Caco-2 (cell line): Measurements from ENCODE around the gene SMARCD1. TPM values are rescaled to one million over a fixed set of nuclear protein-coding genes. Genes with fewer than 3 reads are reported as not detected.
A peak's percentile ranks its signal among the peaks of the same experiment; 100 is the strongest.

Experiments
- BruUV-seq: library from RNA; stranded (reverse); fragments of 400-500 nt; replicated peaks from 2 replicates; lab custom pipeline; 2021; lab: Mats Ljungman, UMichigan
- CTCF ChIA-PET: fragments of 300-600 bp; sonication (Branson Sonifier 250); formaldehyde crosslinking; loops from one replicate; lab custom pipeline; 2022; ENCODE audit warnings: antibody characterized with exemption; lab: Charles Lee
- POLR2A ChIA-PET: fragments of 300-600 bp; sonication (Branson Sonifier 250); formaldehyde crosslinking; loops from one replicate; lab custom pipeline; 2022; ENCODE audit warnings: antibody characterized with exemption; lab: Charles Lee
- DNase-seq, 2 experiments: peaks; one replicate each; pipeline versions ENCODE4 v3.0.0 to v3.0.0-alpha.2; 2020 to 2022
- H3K27me3 ChIP-seq: replicated peaks from 2 replicates; pipeline ENCODE4 v1.6.0; 2011; ENCODE audit warnings: low read length; ENCODE audit not compliant: control insufficient read depth, insufficient read depth
- H3K36me3 ChIP-seq: 2 replicates; pipeline ENCODE4 v1.5.1; 2011; ENCODE audit warnings: low read length; ENCODE audit not compliant: control insufficient read depth, insufficient read depth
- H3K4me1 ChIP-seq: fragments of 250-450 bp; sonication (Bioruptor Pico); 2 replicates; pipeline ENCODE4 v1.5.1; 2020; ENCODE audit warnings: mild to moderate bottlenecking
- H3K4me3 ChIP-seq: 2 replicates; pipeline ENCODE4 v1.5.1; 2011; ENCODE audit warnings: low read depth, mild to moderate bottlenecking, control low read depth, low read length
- H3K9me3 ChIP-seq: fragments of 250-450 bp; sonication (Bioruptor Pico); 2 replicates; pipeline ENCODE4 v1.5.1; 2020; ENCODE audit warnings: mild to moderate bottlenecking, moderate library complexity
- H3K27ac Mint-ChIP-seq: one replicate; pipeline ENCODE4 v1.8.0; 2022; ENCODE audit warnings: mixed read lengths; ENCODE audit not compliant: unreplicated experiment
- H3K27me3 Mint-ChIP-seq: one replicate; pipeline ENCODE4 v1.8.0; 2022; ENCODE audit warnings: mixed read lengths; ENCODE audit not compliant: insufficient read depth, unreplicated experiment
- H3K36me3 Mint-ChIP-seq: one replicate; pipeline ENCODE4 v1.8.0; 2022; ENCODE audit warnings: mild to moderate bottlenecking, mixed read lengths; ENCODE audit not compliant: insufficient read depth, unreplicated experiment
- H3K4me1 Mint-ChIP-seq: one replicate; pipeline ENCODE4 v1.8.0; 2022; ENCODE audit warnings: low read depth, mixed read lengths; ENCODE audit not compliant: unreplicated experiment
- H3K4me3 Mint-ChIP-seq: one replicate; pipeline ENCODE4 v1.8.0; 2022; ENCODE audit warnings: mild to moderate bottlenecking, moderate library complexity, mixed read lengths; ENCODE audit not compliant: unreplicated experiment
- H3K9me3 Mint-ChIP-seq: one replicate; pipeline ENCODE4 v1.8.0; 2022; ENCODE audit warnings: mixed read lengths; ENCODE audit not compliant: unreplicated experiment
- CTCF ChIP-seq, 2 experiments: fragments of 200-600 bp in 1 of 2; IDR thresholded peaks; 1 replicate in 1 of 2; 2 replicates in 1 of 2; pipeline versions ENCODE4 v1.5.1 to v1.8.0; 2011 to 2022; ENCODE audit warnings: antibody characterized with exemption in 1 of 2, control low read depth in 1 of 2, inconsistent platforms in 1 of 2, low read depth in 1 of 2, low read length in 1 of 2, mild to moderate bottlenecking in 1 of 2, moderate library complexity in 1 of 2; ENCODE audit not compliant: insufficient read depth in 1 of 2, severe bottlenecking in 1 of 2, unreplicated experiment in 1 of 2
- intact Hi-C: fragments of 100-400 bp; cut with micrococcal nuclease; formaldehyde crosslinking; loops from one replicate; pipeline ENCODE4 v1.10.0; 2022; ENCODE audit not compliant: unreplicated experiment
- total RNA-seq: library from RNA; stranded (reverse); gene quantifications from 2 replicates; pipeline ENCODE4 v1.2.3, GENCODE V29; 2022

SMARCD1 gene
- total RNA-seq, 1 experiment from 2014 or later, result 158 TPM

- ChIA-PET CTCF (interaction anchor here (0.7 to 3.4 kb wide), 7 partner anchors 10 to 116 kb away, joined by 3 to 53 read pairs (median 5); partner anchors contain the start of genes CERS5, COX14 and SMARCD1), POLR2A (interaction anchor here (0.6 to 2.1 kb wide), 2 partner anchors 10 to 418 kb away, joined by 3 to 12 read pairs; no protein-coding TSS in a partner anchor)
- Histone ChIP-seq H3K4me3 (no peak overlapping the region), H3K4me1 (peaks cover 27% of the 10 kb centered on the region), H3K36me3 (peaks cover 13% of the 10 kb centered on the region), H3K9me3 (no peaks in the 10 kb centered on the region), H3K27me3 (no peaks in the 10 kb centered on the region)
- Mint-ChIP-seq H3K36me3 (peaks cover 68% of the 10 kb centered on the region), H3K4me3 (no peak overlapping the region), H3K9me3 (no peaks in the 10 kb centered on the region), H3K27me3 (no peaks in the 10 kb centered on the region), H3K27ac (no peak overlapping the region), H3K4me1 (peaks cover 14% of the 10 kb centered on the region)
- intact Hi-C loops, result no loop called here
- TF ChIP-seq CTCF (IDR thresholded peaks at IDR 0.05; ENCODE audit: insufficient read depth in 1 of 2, low read depth in 1 of 2, low read length in 1 of 2, severe bottlenecking in 1 of 2, unreplicated experiment in 1 of 2), result no peak
- BruUV-seq, result no TSS peak
- DNase-seq, result no peak
These were observed 15.4 kb downstream of the SMARCD1 start for GRCh38 chr12:50100561-50100960.

GRCh38 chr12:50101663-50102062, 16.5 kb downstream of the SMARCD1 start:
- Histone ChIP-seq H3K36me3 (peaks cover 8% of the 10 kb centered on the region), H3K27me3 (no peaks in the 10 kb centered on the region), H3K4me3 (no peak overlapping the region), H3K9me3 (no peaks in the 10 kb centered on the region), H3K4me1 (peaks cover 30% of the 10 kb centered on the region)
- intact Hi-C loops, result loop anchor here (1.0 kb wide), 2 partner anchors 10 to 26 kb away; no protein-coding TSS in a partner anchor
- no peak overlapping the region for H3K27ac Mint-ChIP-seq
- BruUV-seq, result no TSS peak
- H3K36me3 Mint-ChIP-seq, result peaks cover 57% of the 10 kb centered on the region
- peak; percentile 66 to 77 for TF ChIP-seq CTCF (IDR thresholded peaks at IDR 0.05; ENCODE audit: insufficient read depth in 1 of 2, low read depth in 1 of 2, low read length in 1 of 2, severe bottlenecking in 1 of 2, unreplicated experiment in 1 of 2)
- no peak overlapping the region for H3K4me3 Mint-ChIP-seq
- peaks cover 19% of the 10 kb centered on the region for H3K4me1 Mint-ChIP-seq
- H3K27me3 Mint-ChIP-seq, result no peaks in the 10 kb centered on the region
- ChIA-PET CTCF (interaction anchor here (0.7 to 3.4 kb wide), 8 partner anchors 9 to 74 kb away, joined by 3 to 53 read pairs (median 4); partner anchors contain the start of genes CERS5, COX14 and SMARCD1), POLR2A (interaction anchor here (0.6 to 2.1 kb wide), 3 partner anchors 9 to 447 kb away, joined by 6 to 12 read pairs (median 8); partner anchors contain the start of gene COX14)
- H3K9me3 Mint-ChIP-seq, result no peaks in the 10 kb centered on the region
- DNase-seq, result peak in 1 of 2 experiments; percentile 57

- ChIA-PET CTCF (interaction anchor here (0.6 to 3.4 kb wide), 6 partner anchors 9 to 74 kb away, joined by 3 to 53 read pairs (median 4); partner anchors contain the start of genes CERS5, COX14 and SMARCD1), POLR2A (interaction anchor here (1.7 kb wide), 1 partner anchor 10 kb away, joined by 8 read pairs; the partner anchor contains the start of gene COX14)
- Mint-ChIP-seq H3K27me3 (no peaks in the 10 kb centered on the region), H3K27ac (no peak overlapping the region), H3K4me1 (peaks cover 19% of the 10 kb centered on the region), H3K36me3 (peaks cover 52% of the 10 kb centered on the region), H3K4me3 (no peak overlapping the region), H3K9me3 (no peaks in the 10 kb centered on the region)
- H3K4me3 ChIP-seq, result no peak overlapping the region
- H3K4me1 ChIP-seq, result peaks cover 30% of the 10 kb centered on the region
- intact Hi-C loops, result no loop called here
- no peak for TF ChIP-seq CTCF (IDR thresholded peaks at IDR 0.05; ENCODE audit: insufficient read depth in 1 of 2, low read depth in 1 of 2, low read length in 1 of 2, severe bottlenecking in 1 of 2, unreplicated experiment in 1 of 2)
- H3K9me3 ChIP-seq, result no peaks in the 10 kb centered on the region
- H3K27me3 ChIP-seq, result no peaks in the 10 kb centered on the region
- no peak for DNase-seq
- peaks cover 8% of the 10 kb centered on the region; the same call in 1 of the 2 replicates for H3K36me3 ChIP-seq
- BruUV-seq, result no TSS peak
These were observed 17.0 kb downstream of the SMARCD1 start for GRCh38 chr12:50102131-50102531.
